Measurements from ENCODE around the gene HOXC10. TPM values are rescaled to one million over a fixed set of nuclear protein-coding genes. Genes with fewer than 3 reads are reported as not detected.

Gene HOXC10
- polyA plus RNA-seq, 1 donor (not counting 4 experiments of a cell fraction or from before 2014, with no cell fraction given): 14.1 TPM

- Histone ChIP-seq H3K9me1 (ENCODE audit: control insufficient read depth, extremely low read depth, insufficient read depth, low read length) (no peaks in the 10 kb centered on the region), H3K36me3 (ENCODE audit: control insufficient read depth in 2 of 2, extremely low read depth in 1 of 2, insufficient read depth in 2 of 2, low read length in 2 of 2) (no peaks in the 10 kb centered on the region), H3K4me1 (ENCODE audit: control insufficient read depth, extremely low read depth, insufficient read depth, low read length) (peaks cover 18% of the 10 kb centered on the region), H3K27me3 (ENCODE audit: control insufficient read depth, extremely low read depth, insufficient read depth, low read length) (peaks cover 25% of the 10 kb centered on the region), H3K79me2 (ENCODE audit: control insufficient read depth, insufficient read depth, low read length) (peaks cover 17% of the 10 kb centered on the region), H4K20me1 (ENCODE audit: control insufficient read depth, extremely low read depth, insufficient read depth, low read length) (no peaks in the 10 kb centered on the region), H3K4me3 (ENCODE audit: control insufficient read depth in 2 of 3, extremely low read depth in 1 of 3, insufficient read depth in 2 of 3, low read depth in 1 of 3, low read length in 3 of 3) (peak within 1 kb of the TSS; percentile 70 to 93 (median 85)), H3K27ac (ENCODE audit: control insufficient read depth, insufficient read depth, low read length) (peak within 1 kb of the TSS; percentile 31), H2AFZ (ENCODE audit: control insufficient read depth, low read length) (peak within 1 kb of the TSS; percentile 85), H3K9me3 (ENCODE audit: control insufficient read depth, low read depth, low read length) (no peaks in the 10 kb centered on the region), H3K9ac (ENCODE audit: control insufficient read depth, extremely low read depth, insufficient read depth, low read length) (peak within 1 kb of the TSS; percentile 79), H3K4me2 (ENCODE audit: control insufficient read depth, extremely low read depth, insufficient read depth, low read depth, low read length) (peak within 1 kb of the TSS; percentile 96)
- DNase-seq (ENCODE audit: low read depth, low spot score): peak; percentile 94
- no peak for TF ChIP-seq EZH2 (IDR thresholded peaks at IDR 0.05; ENCODE audit: low read length)
- TF ChIP-seq, protein P1, sequence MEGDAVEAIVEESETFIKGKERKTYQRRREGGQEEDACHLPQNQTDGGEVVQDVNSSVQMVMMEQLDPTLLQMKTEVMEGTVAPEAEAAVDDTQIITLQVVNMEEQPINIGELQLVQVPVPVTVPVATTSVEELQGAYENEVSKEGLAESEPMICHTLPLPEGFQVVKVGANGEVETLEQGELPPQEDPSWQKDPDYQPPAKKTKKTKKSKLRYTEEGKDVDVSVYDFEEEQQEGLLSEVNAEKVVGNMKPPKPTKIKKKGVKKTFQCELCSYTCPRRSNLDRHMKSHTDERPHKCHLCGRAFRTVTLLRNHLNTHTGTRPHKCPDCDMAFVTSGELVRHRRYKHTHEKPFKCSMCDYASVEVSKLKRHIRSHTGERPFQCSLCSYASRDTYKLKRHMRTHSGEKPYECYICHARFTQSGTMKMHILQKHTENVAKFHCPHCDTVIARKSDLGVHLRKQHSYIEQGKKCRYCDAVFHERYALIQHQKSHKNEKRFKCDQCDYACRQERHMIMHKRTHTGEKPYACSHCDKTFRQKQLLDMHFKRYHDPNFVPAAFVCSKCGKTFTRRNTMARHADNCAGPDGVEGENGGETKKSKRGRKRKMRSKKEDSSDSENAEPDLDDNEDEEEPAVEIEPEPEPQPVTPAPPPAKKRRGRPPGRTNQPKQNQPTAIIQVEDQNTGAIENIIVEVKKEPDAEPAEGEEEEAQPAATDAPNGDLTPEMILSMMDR (optimal IDR thresholded peaks at IDR 0.05 in 1 of 3, IDR thresholded peaks at IDR 0.05 in 1 of 3, conservative IDR thresholded peaks at IDR 0.05 in 1 of 3; ENCODE audit: extremely low read depth in 1 of 3, insufficient read depth in 2 of 3, low read length in 3 of 3): no peak
- peak; percentile 79 for FAIRE-seq
- dilution Hi-C loops (cut with MboI; ENCODE audit: extremely low pct_ligation_motif_present, low sequenced_read_pairs): loop anchor here (25.0 kb wide), 1 partner anchor 176 kb away; the partner anchor contains the start of gene CISTR
These were observed 46.4 kb upstream of the HOXC10 start, which contains the start of gene HOXC13 for GRCh38 chr12:53938326-53939140. TSS of gene HOXC13 (plus strand) at chr12:53938831. CDS start at chr12:53938907, 76 bp downstream.

DNA sequence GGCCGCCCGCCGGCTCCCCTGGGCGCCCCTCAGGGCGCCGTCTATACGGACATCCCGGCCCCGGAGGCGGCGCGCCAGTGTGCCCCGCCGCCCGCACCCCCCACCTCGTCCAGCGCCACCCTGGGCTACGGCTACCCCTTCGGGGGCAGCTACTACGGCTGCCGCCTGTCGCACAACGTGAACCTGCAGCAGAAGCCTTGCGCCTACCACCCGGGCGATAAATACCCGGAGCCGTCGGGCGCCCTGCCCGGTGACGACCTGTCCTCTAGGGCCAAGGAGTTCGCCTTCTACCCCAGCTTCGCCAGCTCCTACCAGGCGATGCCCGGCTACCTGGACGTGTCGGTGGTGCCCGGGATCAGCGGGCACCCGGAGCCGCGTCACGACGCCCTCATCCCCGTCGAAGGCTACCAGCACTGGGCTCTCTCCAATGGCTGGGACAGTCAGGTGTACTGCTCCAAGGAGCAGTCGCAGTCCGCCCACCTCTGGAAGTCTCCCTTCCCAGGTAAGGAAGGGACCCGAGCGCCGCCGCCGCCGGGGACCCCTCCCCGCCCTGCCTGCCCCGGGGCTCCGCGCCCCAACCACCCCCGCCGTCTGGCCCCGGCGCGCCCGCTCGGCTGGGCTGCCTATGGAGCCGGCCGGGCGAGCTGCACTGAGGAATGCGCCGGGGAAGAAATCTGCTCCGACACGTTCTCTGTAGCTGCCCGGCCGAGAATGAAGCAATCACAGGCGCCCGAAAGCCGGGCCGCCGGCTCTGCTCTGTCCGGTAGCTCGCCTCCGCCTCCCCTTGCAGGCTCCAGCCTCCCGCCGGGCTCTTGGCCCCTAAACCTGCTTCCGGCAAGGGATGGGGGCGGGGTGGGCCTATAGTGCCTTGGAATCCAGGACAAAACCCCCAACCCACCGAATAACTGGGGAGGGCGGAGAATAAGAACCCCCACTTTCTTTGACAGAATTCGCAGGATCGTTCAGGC lies 45.5 kb upstream of the HOXC10 start:
- H3K4me1 ChIP-seq (ENCODE audit: control insufficient read depth, extremely low read depth, insufficient read depth, low read length): peaks cover 18% of the 10 kb centered on the region
- H3K4me3 ChIP-seq (ENCODE audit: control insufficient read depth in 2 of 3, extremely low read depth in 1 of 3, insufficient read depth in 2 of 3, low read depth in 1 of 3, low read length in 3 of 3): peak overlapping the region; percentile 70 to 93 (median 85)
- H3K27me3 ChIP-seq (ENCODE audit: control insufficient read depth, extremely low read depth, insufficient read depth, low read length): peaks cover 16% of the 10 kb centered on the region
- H4K20me1 ChIP-seq (ENCODE audit: control insufficient read depth, extremely low read depth, insufficient read depth, low read length): no peaks in the 10 kb centered on the region
- H3K9me1 ChIP-seq (ENCODE audit: control insufficient read depth, extremely low read depth, insufficient read depth, low read length): peaks cover 3% of the 10 kb centered on the region
- dilution Hi-C loops (cut with MboI; ENCODE audit: extremely low pct_ligation_motif_present, low sequenced_read_pairs): loop anchor here (25.0 kb wide), 1 partner anchor 177 kb away; the partner anchor contains the start of gene CISTR
- no peaks in the 10 kb centered on the region for H3K36me3 ChIP-seq (ENCODE audit: control insufficient read depth in 2 of 2, extremely low read depth in 1 of 2, insufficient read depth in 2 of 2, low read length in 2 of 2)
- peaks cover 20% of the 10 kb centered on the region for H3K79me2 ChIP-seq (ENCODE audit: control insufficient read depth, insufficient read depth, low read length)
- peak overlapping the region; percentile 85 for H2AFZ ChIP-seq (ENCODE audit: control insufficient read depth, low read length)
- DNase-seq (ENCODE audit: low read depth, low spot score) (peak; percentile 36), FAIRE-seq (no peak)
- H3K4me2 ChIP-seq (ENCODE audit: control insufficient read depth, extremely low read depth, insufficient read depth, low read depth, low read length): peak overlapping the region; percentile 96
- no peak for TF ChIP-seq EZH2 (IDR thresholded peaks at IDR 0.05; ENCODE audit: low read length)
- TF ChIP-seq, protein P1 (optimal IDR thresholded peaks at IDR 0.05 in 1 of 3, IDR thresholded peaks at IDR 0.05 in 1 of 3, conservative IDR thresholded peaks at IDR 0.05 in 1 of 3; ENCODE audit: extremely low read depth in 1 of 3, insufficient read depth in 2 of 3, low read length in 3 of 3): no peak
- no peaks in the 10 kb centered on the region for H3K9me3 ChIP-seq (ENCODE audit: control insufficient read depth, low read depth, low read length)
- H3K27ac ChIP-seq (ENCODE audit: control insufficient read depth, insufficient read depth, low read length): peak overlapping the region; percentile 31
- peak overlapping the region; percentile 79 for H3K9ac ChIP-seq (ENCODE audit: control insufficient read depth, extremely low read depth, insufficient read depth, low read length)

Data from keratinocyte (primary cell).